ENCODE data around the gene MLC1.

The MLC1 gene

GRCh38 chr22:50085211-50085972, at the start of gene MLC1:
MLC1 (minus strand) TSS chr22:50085426; CDS start chr22:50084902, 524 bp downstream.
- no peaks in the 10 kb centered on the region for H3K9me3 ChIP-seq (ENCODE audit: control insufficient read depth, low read depth, low read length)
- no peak within 1 kb of the TSS for H3K9ac ChIP-seq (ENCODE audit: low read length)
- H3K36me3 ChIP-seq (ENCODE audit: control insufficient read depth, low read depth, low read length): no peaks in the 10 kb centered on the region
- H3K27me3 ChIP-seq (ENCODE audit: control insufficient read depth, insufficient read depth, low read length): no peaks in the 10 kb centered on the region
- peak within 1 kb of the TSS; percentile 21 for H3K4me3 ChIP-seq (ENCODE audit: low read length)
- H3K4me1 ChIP-seq (ENCODE audit: control insufficient read depth, low read depth, low read length): no peaks in the 10 kb centered on the region
- H3K27ac ChIP-seq (ENCODE audit: low read length): no peak within 1 kb of the TSS

GRCh38 chr22:50134481-50134880, 49.3 kb upstream of the MLC1 start:
- Histone ChIP-seq H3K27me3 (ENCODE audit: control insufficient read depth, insufficient read depth, low read length) (no peaks in the 10 kb centered on the region), H3K4me3 (ENCODE audit: low read length) (no peak overlapping the region), H3K27ac (ENCODE audit: low read length) (no peak overlapping the region), H3K4me1 (ENCODE audit: control insufficient read depth, low read depth, low read length) (no peaks in the 10 kb centered on the region), H3K9me3 (ENCODE audit: control insufficient read depth, low read depth, low read length) (no peaks in the 10 kb centered on the region), H3K9ac (ENCODE audit: low read length) (no peak overlapping the region), H3K36me3 (ENCODE audit: control insufficient read depth, low read depth, low read length) (no peaks in the 10 kb centered on the region)

- no peaks in the 10 kb centered on the region for H3K9me3 ChIP-seq (ENCODE audit: control insufficient read depth, low read depth, low read length)
- no peaks in the 10 kb centered on the region for H3K36me3 ChIP-seq (ENCODE audit: control insufficient read depth, low read depth, low read length)
- H3K9ac ChIP-seq (ENCODE audit: low read length): no peak overlapping the region
- H3K27me3 ChIP-seq (ENCODE audit: control insufficient read depth, insufficient read depth, low read length): no peaks in the 10 kb centered on the region
- H3K4me1 ChIP-seq (ENCODE audit: control insufficient read depth, low read depth, low read length): no peaks in the 10 kb centered on the region
- H3K27ac ChIP-seq (ENCODE audit: low read length): no peak overlapping the region
- H3K4me3 ChIP-seq (ENCODE audit: low read length): no peak overlapping the region
These were observed 46.7 kb upstream of the MLC1 start for GRCh38 chr22:50131894-50132293.

- Histone ChIP-seq H3K9ac (ENCODE audit: low read length) (no peak overlapping the region), H3K36me3 (ENCODE audit: control insufficient read depth, low read depth, low read length) (no peaks in the 10 kb centered on the region), H3K27ac (ENCODE audit: low read length) (no peak overlapping the region), H3K4me3 (ENCODE audit: low read length) (no peak overlapping the region), H3K4me1 (ENCODE audit: control insufficient read depth, low read depth, low read length) (no peaks in the 10 kb centered on the region), H3K9me3 (ENCODE audit: control insufficient read depth, low read depth, low read length) (no peaks in the 10 kb centered on the region), H3K27me3 (ENCODE audit: control insufficient read depth, insufficient read depth, low read length) (no peaks in the 10 kb centered on the region)
These were observed 44.0 kb upstream of the MLC1 start for GRCh38 chr22:50129121-50129736.

- H3K36me3 ChIP-seq (ENCODE audit: control insufficient read depth, low read depth, low read length): no peaks in the 10 kb centered on the region
- no peak overlapping the region for H3K4me3 ChIP-seq (ENCODE audit: low read length)
- no peak overlapping the region for H3K27ac ChIP-seq (ENCODE audit: low read length)
- H3K9ac ChIP-seq (ENCODE audit: low read length): no peak overlapping the region
- H3K4me1 ChIP-seq (ENCODE audit: control insufficient read depth, low read depth, low read length): no peaks in the 10 kb centered on the region
- H3K9me3 ChIP-seq (ENCODE audit: control insufficient read depth, low read depth, low read length): no peaks in the 10 kb centered on the region
- no peaks in the 10 kb centered on the region for H3K27me3 ChIP-seq (ENCODE audit: control insufficient read depth, insufficient read depth, low read length)
These were observed 39.8 kb upstream of the MLC1 start for GRCh38 chr22:50125029-50125428.

GRCh38 chr22:50123119-50123518, 37.9 kb upstream of the MLC1 start:
- Histone ChIP-seq H3K9ac (ENCODE audit: low read length) (no peak overlapping the region), H3K4me1 (ENCODE audit: control insufficient read depth, low read depth, low read length) (no peaks in the 10 kb centered on the region), H3K9me3 (ENCODE audit: control insufficient read depth, low read depth, low read length) (no peaks in the 10 kb centered on the region), H3K36me3 (ENCODE audit: control insufficient read depth, low read depth, low read length) (no peaks in the 10 kb centered on the region), H3K4me3 (ENCODE audit: low read length) (no peak overlapping the region), H3K27me3 (ENCODE audit: control insufficient read depth, insufficient read depth, low read length) (no peaks in the 10 kb centered on the region), H3K27ac (ENCODE audit: low read length) (no peak overlapping the region)

GRCh38 chr22:50121202-50121740, 36.0 kb upstream of the MLC1 start:
- no peak overlapping the region for H3K27ac ChIP-seq (ENCODE audit: low read length)
- no peaks in the 10 kb centered on the region for H3K4me1 ChIP-seq (ENCODE audit: control insufficient read depth, low read depth, low read length)
- H3K9me3 ChIP-seq (ENCODE audit: control insufficient read depth, low read depth, low read length): no peaks in the 10 kb centered on the region
- H3K9ac ChIP-seq (ENCODE audit: low read length): no peak overlapping the region
- no peaks in the 10 kb centered on the region for H3K27me3 ChIP-seq (ENCODE audit: control insufficient read depth, insufficient read depth, low read length)
- H3K4me3 ChIP-seq (ENCODE audit: low read length): no peak overlapping the region
- no peaks in the 10 kb centered on the region for H3K36me3 ChIP-seq (ENCODE audit: control insufficient read depth, low read depth, low read length)

- Histone ChIP-seq H3K4me1 (ENCODE audit: control insufficient read depth, low read depth, low read length) (no peaks in the 10 kb centered on the region), H3K9ac (ENCODE audit: low read length) (no peak overlapping the region), H3K36me3 (ENCODE audit: control insufficient read depth, low read depth, low read length) (no peaks in the 10 kb centered on the region), H3K27ac (ENCODE audit: low read length) (no peak overlapping the region), H3K9me3 (ENCODE audit: control insufficient read depth, low read depth, low read length) (no peaks in the 10 kb centered on the region), H3K4me3 (ENCODE audit: low read length) (no peak overlapping the region), H3K27me3 (ENCODE audit: control insufficient read depth, insufficient read depth, low read length) (no peaks in the 10 kb centered on the region)
These were observed 34.6 kb upstream of the MLC1 start for GRCh38 chr22:50119768-50120251.

GRCh38 chr22:50119169-50119767, 34.0 kb upstream of the MLC1 start:
- Histone ChIP-seq H3K9ac (ENCODE audit: low read length) (no peak overlapping the region), H3K27me3 (ENCODE audit: control insufficient read depth, insufficient read depth, low read length) (no peaks in the 10 kb centered on the region), H3K4me3 (ENCODE audit: low read length) (no peak overlapping the region), H3K9me3 (ENCODE audit: control insufficient read depth, low read depth, low read length) (no peaks in the 10 kb centered on the region), H3K36me3 (ENCODE audit: control insufficient read depth, low read depth, low read length) (no peaks in the 10 kb centered on the region), H3K4me1 (ENCODE audit: control insufficient read depth, low read depth, low read length) (no peaks in the 10 kb centered on the region), H3K27ac (ENCODE audit: low read length) (no peak overlapping the region)

GRCh38 chr22:50118557-50119168, 33.4 kb upstream of the MLC1 start:
- H3K9me3 ChIP-seq (ENCODE audit: control insufficient read depth, low read depth, low read length): no peaks in the 10 kb centered on the region
- H3K36me3 ChIP-seq (ENCODE audit: control insufficient read depth, low read depth, low read length): no peaks in the 10 kb centered on the region
- no peaks in the 10 kb centered on the region for H3K27me3 ChIP-seq (ENCODE audit: control insufficient read depth, insufficient read depth, low read length)
- no peaks in the 10 kb centered on the region for H3K4me1 ChIP-seq (ENCODE audit: control insufficient read depth, low read depth, low read length)
- no peak overlapping the region for H3K27ac ChIP-seq (ENCODE audit: low read length)
- no peak overlapping the region for H3K9ac ChIP-seq (ENCODE audit: low read length)
- no peak overlapping the region for H3K4me3 ChIP-seq (ENCODE audit: low read length)

- Histone ChIP-seq H3K4me3 (ENCODE audit: low read length) (no peak overlapping the region), H3K27me3 (ENCODE audit: control insufficient read depth, insufficient read depth, low read length) (no peaks in the 10 kb centered on the region), H3K9me3 (ENCODE audit: control insufficient read depth, low read depth, low read length) (no peaks in the 10 kb centered on the region), H3K9ac (ENCODE audit: low read length) (no peak overlapping the region), H3K36me3 (ENCODE audit: control insufficient read depth, low read depth, low read length) (no peaks in the 10 kb centered on the region), H3K4me1 (ENCODE audit: control insufficient read depth, low read depth, low read length) (no peaks in the 10 kb centered on the region), H3K27ac (ENCODE audit: low read length) (no peak overlapping the region)
These were observed 32.9 kb upstream of the MLC1 start for GRCh38 chr22:50118129-50118528.
